Endometrial microvascular endothelial cells (primary cell): ENCODE measurements around the gene ECE1. TPM values are rescaled to one million over a fixed set of nuclear protein-coding genes. Genes with fewer than 3 reads are reported as not detected.
"Not testable (repeated sequence)": the region's sequence is repeated elsewhere in the genome, so short reads cannot be mapped to it uniquely, and the experiment has no call there.

ENCODE experiments used
- in situ Hi-C: cut with HindIII; loops from 2 replicates; pipeline ENCODE4 v1.10.0; 2017; ENCODE audit warnings: low sequenced_read_pairs, low pct_unique_long_range_greater_than_20kb; ENCODE audit errors: inconsistent ontology term
- total RNA-seq: library from RNA; depleted of rRNA; stranded (reverse); fragments of >200 nt; gene quantifications from one replicate; pipeline ENCODE4 v1.2.3, GENCODE V29; 2015; ENCODE audit errors: inconsistent ontology term

The ECE1 gene
- total RNA-seq, 1 donor from 2014 or later, result 301 TPM

GRCh38 chr1:21245688-21246229, 44.5 kb downstream of the ECE1 start:
- in situ Hi-C loops, result loop anchor here (10.0 kb wide), 2 partner anchors 89 to 129 kb away; no protein-coding TSS in a partner anchor

- in situ Hi-C loops, result loop anchor here (10.0 kb wide), 2 partner anchors 90 to 130 kb away; no protein-coding TSS in a partner anchor
Observed at GRCh38 chr1:21244986-21245687, 45.1 kb downstream of the ECE1 start.

GRCh38 chr1:21244154-21244553, 46.1 kb downstream of the ECE1 start:
- in situ Hi-C loops, result loop anchor here (10.0 kb wide), 2 partner anchors 91 to 131 kb away; no protein-coding TSS in a partner anchor

- in situ Hi-C loops, result loop anchor here (10.0 kb wide), 2 partner anchors 92 to 132 kb away; no protein-coding TSS in a partner anchor
Observed at GRCh38 chr1:21242846-21243245, 47.4 kb downstream of the ECE1 start.

- in situ Hi-C loops, result loop anchor here (10.0 kb wide), 2 partner anchors 93 to 133 kb away; no protein-coding TSS in a partner anchor
Observed at GRCh38 chr1:21241771-21242581, 48.3 kb downstream of the ECE1 start.

- in situ Hi-C loops, result loop anchor here (10.0 kb wide), 2 partner anchors 94 to 134 kb away; no protein-coding TSS in a partner anchor
Observed at GRCh38 chr1:21240706-21241105, 49.6 kb downstream of the ECE1 start.

- in situ Hi-C loops, result no loop called here
Observed at GRCh38 chr1:21239221-21239620, 51.0 kb downstream of the ECE1 start.

GRCh38 chr1:21238141-21238800, 52.0 kb downstream of the ECE1 start:
- in situ Hi-C loops, result no loop called here

GRCh38 chr1:21237446-21238088, 52.7 kb downstream of the ECE1 start:
- in situ Hi-C loops, result no loop called here

- in situ Hi-C loops, result no loop called here
Observed at GRCh38 chr1:21236178-21236577, 54.1 kb downstream of the ECE1 start.

GRCh38 chr1:21234779-21235178, 55.5 kb downstream of the ECE1 start:
- in situ Hi-C loops, result no loop called here

- in situ Hi-C loops, result no loop called here
Observed at GRCh38 chr1:21233490-21233889, 56.8 kb downstream of the ECE1 start.

GRCh38 chr1:21232044-21232443, 58.2 kb downstream of the ECE1 start:
- in situ Hi-C loops, result no loop called here

- in situ Hi-C loops, result no loop called here
Observed at GRCh38 chr1:21229246-21230000, 60.8 kb downstream of the ECE1 start.

- in situ Hi-C loops, result not testable (repeated sequence)
Observed at GRCh38 chr1:21228224-21228623, 62.0 kb downstream of the ECE1 start.

GRCh38 chr1:21225065-21225464, 65.2 kb downstream of the ECE1 start:
- in situ Hi-C loops, result no loop called here

GRCh38 chr1:21220815-21221214, 69.4 kb downstream of the ECE1 start:
- in situ Hi-C loops, result no loop called here

GRCh38 chr1:21219674-21220073, 70.6 kb downstream of the ECE1 start:
- in situ Hi-C loops, result no loop called here
